B cell (primary cell): ENCODE results near the gene GAREM1. TPM values are rescaled to one million over a fixed set of nuclear protein-coding genes. Genes with fewer than 3 reads are reported as not detected.

Experiments used
- ATAC-seq: fragments of 200-7000 bp; cut with Tn5 transposase; one replicate; pipeline ENCODE4 v1.10.0; 2021; ENCODE audit warnings: low read depth, mild to moderate bottlenecking, moderate number of reproducible peaks, moderate library complexity
- CTCF ChIA-PET: fragments of 350-600 bp; sonication (Branson Sonifier 250); formaldehyde crosslinking; loops from one replicate; lab custom pipeline; 2021; ENCODE audit warnings: antibody characterized with exemption, inconsistent platforms; lab: Charles Lee
- POLR2A ChIA-PET: fragments of 350-600 bp; sonication (Branson Sonifier 250); formaldehyde crosslinking; loops from one replicate; lab custom pipeline; 2021; ENCODE audit warnings: antibody characterized with exemption; lab: Charles Lee
- DNase-seq: peaks from one replicate; pipeline ENCODE4 v3.0.0; 2013
- H2AFZ ChIP-seq: 2 replicates; pipeline ENCODE4 v1.6.1; 2012; ENCODE audit warnings: mild to moderate bottlenecking, low read depth, low read length; ENCODE audit not compliant: insufficient read depth, poor library complexity, severe bottlenecking
- H3K27ac ChIP-seq, 2 donors: 1 replicate in 1 of 2; 2 replicates in 1 of 2; pipeline ENCODE4 v1.5.1; 2012 to 2013; ENCODE audit warnings: low read length in 2 of 2, mild to moderate bottlenecking in 2 of 2, moderate library complexity in 1 of 2
- H3K27me3 ChIP-seq, 4 experiments: fragments of 200-600 bp in 1 of 4; sonication (generic) in 1 of 4; replicated peaks in 1 of 4; 1 replicate in 2 of 4; 2 replicates in 2 of 4; pipeline versions ENCODE4 v1.6.1 to v1.7.0; 2013 to 2016; ENCODE audit warnings: low read length in 3 of 4, mild to moderate bottlenecking in 2 of 4, mixed read lengths in 1 of 4, moderate library complexity in 1 of 4; ENCODE audit not compliant: insufficient read depth in 4 of 4, control insufficient read depth in 3 of 4; ENCODE audit errors: control extremely low read depth in 1 of 4
- H3K36me3 ChIP-seq, 2 experiments: replicated peaks in 1 of 2; 1 replicate in 1 of 2; 2 replicates in 1 of 2; pipeline versions ENCODE4 v1.6.1 to v1.7.1; 2013; ENCODE audit warnings: low read length in 1 of 2; ENCODE audit not compliant: insufficient read depth in 2 of 2, control insufficient read depth in 1 of 2; ENCODE audit errors: control extremely low read depth in 1 of 2, extremely low read depth in 1 of 2
- H3K4me1 ChIP-seq, 2 donors: fragments of 200-600 bp in 1 of 2; sonication (generic) in 1 of 2; 1 replicate in 1 of 2; 2 replicates in 1 of 2; pipeline versions ENCODE4 v1.5.1 to v1.6.1; 2013 to 2017; ENCODE audit warnings: low read length in 2 of 2; ENCODE audit not compliant: control insufficient read depth in 2 of 2, insufficient read depth in 2 of 2
- H3K4me2 ChIP-seq: replicated peaks from 2 replicates; pipeline ENCODE3; 2012; ENCODE audit warnings: mild to moderate bottlenecking, low read depth, low read length; ENCODE audit not compliant: poor library complexity, severe bottlenecking
- H3K4me3 ChIP-seq, 5 experiments: fragments of 200-600 bp in 1 of 5; sonication (generic) in 1 of 5; 1 replicate in 3 of 5; 2 replicates in 2 of 5; pipeline versions ENCODE4 v1.5.1 to v1.7.0; 2011 to 2016; ENCODE audit warnings: low read length in 4 of 5, mild to moderate bottlenecking in 4 of 5, low read depth in 2 of 5, control low read depth in 1 of 5, moderate library complexity in 1 of 5; ENCODE audit not compliant: insufficient read depth in 1 of 5; ENCODE audit errors: control extremely low read depth in 1 of 5, extremely low read depth in 1 of 5
- H3K79me2 ChIP-seq: fragments of 200-600 bp; sonication (generic); one replicate; pipeline ENCODE4 v1.6.0; 2016; ENCODE audit warnings: low read length; ENCODE audit not compliant: control insufficient read depth, insufficient read depth
- H3K9ac ChIP-seq: fragments of 200-600 bp; sonication (generic); 2 replicates; pipeline ENCODE4 v1.6.1; 2017; ENCODE audit warnings: mild to moderate bottlenecking, low read length, moderate library complexity
- H3K9me3 ChIP-seq, 3 donors: one replicate each; pipeline versions ENCODE4 v1.6.1 to v1.7.1; 2013; ENCODE audit warnings: low read length in 2 of 3; ENCODE audit not compliant: control insufficient read depth in 2 of 3, insufficient read depth in 1 of 3; ENCODE audit errors: control extremely low read depth in 1 of 3
- H4K20me1 ChIP-seq: 2 replicates; pipeline ENCODE4 v1.6.0; 2012; ENCODE audit warnings: mild to moderate bottlenecking, low read length; ENCODE audit not compliant: insufficient read depth, control insufficient read depth, poor library complexity, severe bottlenecking
- H3K27ac Mint-ChIP-seq: one replicate; pipeline ENCODE4 v1.8.0; 2021; ENCODE audit warnings: mixed read lengths
- H3K27me3 Mint-ChIP-seq: one replicate; pipeline ENCODE4 v1.8.0; 2021; ENCODE audit warnings: mixed read lengths
- H3K4me1 Mint-ChIP-seq: one replicate; pipeline ENCODE4 v1.8.0; 2021; ENCODE audit warnings: mixed read lengths
- H3K4me3 Mint-ChIP-seq: one replicate; pipeline ENCODE4 v1.8.0; 2021; ENCODE audit warnings: mixed read lengths
- H3K9me3 Mint-ChIP-seq: one replicate; pipeline ENCODE4 v1.8.0; 2022; ENCODE audit warnings: mixed read lengths; ENCODE audit not compliant: insufficient read depth
- EZH2 ChIP-seq: IDR thresholded peaks from 2 replicates; pipeline ENCODE4 v1.6.1; 2012; ENCODE audit warnings: borderline replicate concordance, low read depth, mild to moderate bottlenecking, moderate library complexity, low read length; ENCODE audit not compliant: insufficient read depth, poor library complexity, severe bottlenecking
- WGBS: methylation state at CpG from one replicate; pipeline ENCODE4 v1.1.5; 2013; ENCODE audit warnings: missing lambda C conversion rate; ENCODE audit not compliant: insufficient coverage; 5-methylcytosine and 5-hydroxymethylcytosine counted together
- intact Hi-C: fragments of 100-400 bp; cut with micrococcal nuclease; formaldehyde crosslinking; loops from one replicate; pipeline ENCODE4 v1.10.0; 2022
- polyA plus RNA-seq: library from polyadenylated mRNA; depleted of rRNA; stranded (reverse); fragments of >200 nt; gene quantifications from 2 replicates; pipeline ENCODE4 v1.2.3, GENCODE V29; 2012
- total RNA-seq, 2 donors: library from RNA; stranded (reverse); fragments of 120-200 nt in 1 of 2; gene quantifications; 1 replicate in 1 of 2; 2 replicates in 1 of 2; pipeline versions ENCODE4 v1.2.3 to v1.2.4, GENCODE V29; 2013 to 2022
- TF ChIP-seq, protein P1 (sequence below): fragments of 200-600 bp; IDR thresholded peaks from one replicate; pipeline ENCODE4 v1.8.0; 2022; ENCODE audit warnings: antibody characterized with exemption, mild to moderate bottlenecking

GAREM1 gene
- total and polyA plus RNA-seq, 2 donors (not counting 1 experiment from before 2014, with no cell fraction given): not detected

GRCh38 chr18:32297579-32298170 is 173.0 kb downstream of the GAREM1 start:
- POLR2A ChIA-PET: no interaction called here
- Mint-ChIP-seq H3K4me1 (no peaks in the 10 kb centered on the region), H3K4me3 (no peak overlapping the region), H3K27me3 (peaks cover 13% of the 10 kb centered on the region), H3K27ac (no peak overlapping the region), H3K9me3 (no peaks in the 10 kb centered on the region)
- WGBS: no CpG with 5 or more reads among the region's 5 CpGs
- DNase-seq: no peak
- Histone ChIP-seq H3K79me2 (no peaks in the 10 kb centered on the region), H4K20me1 (no peaks in the 10 kb centered on the region), H3K4me1 (no peaks in the 10 kb centered on the region), H3K4me2 (no peak overlapping the region), H3K9me3 (no peaks in the 10 kb centered on the region), H3K27me3 (no peaks in the 10 kb centered on the region), H3K4me3 (no peak overlapping the region), H3K36me3 (no peaks in the 10 kb centered on the region), H2AFZ (no peak overlapping the region), H3K9ac (no peak overlapping the region), H3K27ac (no peak overlapping the region)
- ATAC-seq: no peak
- intact Hi-C loops: no loop called here
- TF ChIP-seq EZH2: no peak
- TF ChIP-seq, protein P1, sequence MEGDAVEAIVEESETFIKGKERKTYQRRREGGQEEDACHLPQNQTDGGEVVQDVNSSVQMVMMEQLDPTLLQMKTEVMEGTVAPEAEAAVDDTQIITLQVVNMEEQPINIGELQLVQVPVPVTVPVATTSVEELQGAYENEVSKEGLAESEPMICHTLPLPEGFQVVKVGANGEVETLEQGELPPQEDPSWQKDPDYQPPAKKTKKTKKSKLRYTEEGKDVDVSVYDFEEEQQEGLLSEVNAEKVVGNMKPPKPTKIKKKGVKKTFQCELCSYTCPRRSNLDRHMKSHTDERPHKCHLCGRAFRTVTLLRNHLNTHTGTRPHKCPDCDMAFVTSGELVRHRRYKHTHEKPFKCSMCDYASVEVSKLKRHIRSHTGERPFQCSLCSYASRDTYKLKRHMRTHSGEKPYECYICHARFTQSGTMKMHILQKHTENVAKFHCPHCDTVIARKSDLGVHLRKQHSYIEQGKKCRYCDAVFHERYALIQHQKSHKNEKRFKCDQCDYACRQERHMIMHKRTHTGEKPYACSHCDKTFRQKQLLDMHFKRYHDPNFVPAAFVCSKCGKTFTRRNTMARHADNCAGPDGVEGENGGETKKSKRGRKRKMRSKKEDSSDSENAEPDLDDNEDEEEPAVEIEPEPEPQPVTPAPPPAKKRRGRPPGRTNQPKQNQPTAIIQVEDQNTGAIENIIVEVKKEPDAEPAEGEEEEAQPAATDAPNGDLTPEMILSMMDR: no peak
- CTCF ChIA-PET: no interaction called here

DNA sequence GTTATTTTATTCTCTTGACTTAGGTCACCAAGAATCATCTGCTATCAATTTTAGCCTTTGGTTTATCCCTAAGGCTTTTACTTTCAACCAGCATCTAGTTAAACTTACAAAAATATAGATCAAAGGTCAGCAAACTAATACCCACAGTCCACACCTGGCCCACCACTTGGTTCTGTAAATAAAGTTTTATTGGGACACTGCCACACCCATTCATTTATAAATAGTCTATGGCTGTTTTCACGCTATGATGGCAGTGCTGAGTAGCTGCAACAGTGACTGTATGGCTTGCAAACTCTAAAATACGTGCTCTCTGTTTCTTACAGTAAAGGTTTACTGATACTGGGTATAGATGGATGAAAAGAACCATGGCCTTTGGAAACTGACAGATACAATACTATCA is 173.8 kb downstream of the GAREM1 start:
- Histone ChIP-seq H3K79me2 (no peaks in the 10 kb centered on the region), H3K27ac (no peak overlapping the region), H4K20me1 (no peaks in the 10 kb centered on the region), H2AFZ (no peak overlapping the region), H3K36me3 (no peaks in the 10 kb centered on the region), H3K9ac (no peak overlapping the region), H3K27me3 (no peaks in the 10 kb centered on the region), H3K4me1 (no peaks in the 10 kb centered on the region), H3K4me2 (no peak overlapping the region), H3K4me3 (no peak overlapping the region), H3K9me3 (no peaks in the 10 kb centered on the region)
- CTCF ChIA-PET: no interaction called here
- POLR2A ChIA-PET: no interaction called here
- no CpG with 5 or more reads among the region's 2 CpGs for WGBS
- Mint-ChIP-seq H3K27me3 (peaks cover 13% of the 10 kb centered on the region), H3K9me3 (no peaks in the 10 kb centered on the region), H3K27ac (no peak overlapping the region), H3K4me3 (no peak overlapping the region), H3K4me1 (no peaks in the 10 kb centered on the region)
- DNase-seq (no peak), ATAC-seq (no peak)
- intact Hi-C loops: no loop called here
- TF ChIP-seq, protein P1: no peak
- TF ChIP-seq EZH2: no peak
